ENCODE data around the gene ACACA.

The ACACA gene

GRCh38 chr17:37305406-37305905 lies 101.2 kb downstream of the ACACA start:
- TF ChIP-seq, protein P1, sequence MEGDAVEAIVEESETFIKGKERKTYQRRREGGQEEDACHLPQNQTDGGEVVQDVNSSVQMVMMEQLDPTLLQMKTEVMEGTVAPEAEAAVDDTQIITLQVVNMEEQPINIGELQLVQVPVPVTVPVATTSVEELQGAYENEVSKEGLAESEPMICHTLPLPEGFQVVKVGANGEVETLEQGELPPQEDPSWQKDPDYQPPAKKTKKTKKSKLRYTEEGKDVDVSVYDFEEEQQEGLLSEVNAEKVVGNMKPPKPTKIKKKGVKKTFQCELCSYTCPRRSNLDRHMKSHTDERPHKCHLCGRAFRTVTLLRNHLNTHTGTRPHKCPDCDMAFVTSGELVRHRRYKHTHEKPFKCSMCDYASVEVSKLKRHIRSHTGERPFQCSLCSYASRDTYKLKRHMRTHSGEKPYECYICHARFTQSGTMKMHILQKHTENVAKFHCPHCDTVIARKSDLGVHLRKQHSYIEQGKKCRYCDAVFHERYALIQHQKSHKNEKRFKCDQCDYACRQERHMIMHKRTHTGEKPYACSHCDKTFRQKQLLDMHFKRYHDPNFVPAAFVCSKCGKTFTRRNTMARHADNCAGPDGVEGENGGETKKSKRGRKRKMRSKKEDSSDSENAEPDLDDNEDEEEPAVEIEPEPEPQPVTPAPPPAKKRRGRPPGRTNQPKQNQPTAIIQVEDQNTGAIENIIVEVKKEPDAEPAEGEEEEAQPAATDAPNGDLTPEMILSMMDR (IDR thresholded peaks at IDR 0.05; ENCODE audit: low read depth, low read length, missing control alignments): no peak
- no peak for DNase-seq (ENCODE audit: low read depth)
- no peak overlapping the region for H3K4me3 ChIP-seq (ENCODE audit: low read depth, low read length)

DNA sequence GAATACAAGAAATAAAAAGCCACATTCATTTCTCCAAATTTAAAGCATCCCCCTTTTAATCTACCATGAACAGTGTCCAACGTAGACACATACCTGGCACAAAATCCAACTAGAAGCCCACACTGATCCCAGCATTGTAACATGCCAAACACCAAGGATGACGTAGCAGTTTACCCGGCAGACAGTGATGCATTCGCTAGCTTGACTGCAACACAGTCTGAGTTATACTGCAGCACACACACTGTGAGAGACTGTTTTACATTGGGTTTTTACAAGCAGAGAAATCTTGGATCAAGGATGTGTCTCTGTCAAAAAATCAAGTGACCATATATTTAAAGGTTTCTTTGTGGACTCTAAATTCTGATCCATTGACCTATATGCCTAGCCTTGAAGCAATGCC lies 105.3 kb downstream of the ACACA start:
- no peak overlapping the region for H3K4me3 ChIP-seq (ENCODE audit: low read depth, low read length)
- no peak for DNase-seq (ENCODE audit: low read depth)

GRCh38 chr17:37300683-37301082 lies 106.0 kb downstream of the ACACA start:
- TF ChIP-seq, protein P1 (IDR thresholded peaks at IDR 0.05; ENCODE audit: low read depth, low read length, missing control alignments): no peak
- no peak for DNase-seq (ENCODE audit: low read depth)
- no peak overlapping the region for H3K4me3 ChIP-seq (ENCODE audit: low read depth, low read length)

More for the DNA sequence above, 105.3 kb downstream of the ACACA start:
- TF ChIP-seq, protein P1 (IDR thresholded peaks at IDR 0.05; ENCODE audit: low read depth, low read length, missing control alignments): no peak

DNA sequence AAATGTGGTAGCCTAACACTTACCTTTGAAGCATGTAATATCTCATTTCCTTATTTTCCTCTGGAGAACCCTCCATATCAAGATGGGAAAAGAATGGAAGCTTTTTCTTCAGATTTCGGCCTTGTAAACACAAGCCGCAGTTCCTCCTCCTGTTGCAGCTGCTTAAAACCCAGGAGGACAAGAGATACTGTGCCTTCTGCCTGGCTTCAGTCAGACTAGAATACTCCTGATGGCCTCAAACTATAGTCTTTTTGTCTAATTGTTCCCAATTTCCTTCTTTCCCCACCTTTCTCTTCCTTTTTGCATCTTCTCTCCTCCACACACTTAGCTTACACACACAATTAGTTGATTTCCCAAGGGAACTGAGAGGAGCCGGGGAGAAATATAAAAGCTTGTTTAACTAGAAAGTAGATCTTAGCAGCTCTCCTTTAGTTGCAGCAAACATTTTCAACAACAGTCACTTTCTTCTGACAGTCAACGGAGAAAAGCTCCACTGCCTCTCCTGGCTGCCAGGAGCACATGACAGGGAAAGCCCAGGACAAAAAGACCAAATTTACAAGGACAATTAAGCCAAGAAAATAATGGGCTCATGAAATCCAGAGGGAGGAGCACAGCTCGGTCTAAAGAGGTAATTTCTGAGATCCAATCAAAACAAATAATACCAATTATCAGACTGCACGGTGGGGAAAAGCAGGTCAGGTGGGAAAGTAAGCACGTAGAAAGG lies 107.2 kb downstream of the ACACA start:
- no peak for DNase-seq (ENCODE audit: low read depth)
- TF ChIP-seq, protein P1 (IDR thresholded peaks at IDR 0.05; ENCODE audit: low read depth, low read length, missing control alignments): no peak
- no peak overlapping the region for H3K4me3 ChIP-seq (ENCODE audit: low read depth, low read length)

- DNase-seq (ENCODE audit: low read depth): no peak
- no peak overlapping the region for H3K4me3 ChIP-seq (ENCODE audit: low read depth, low read length)
- TF ChIP-seq, protein P1 (IDR thresholded peaks at IDR 0.05; ENCODE audit: low read depth, low read length, missing control alignments): no peak
Observed at GRCh38 chr17:37295888-37296287, 110.7 kb downstream of the ACACA start.

- TF ChIP-seq, protein P1 (IDR thresholded peaks at IDR 0.05; ENCODE audit: low read depth, low read length, missing control alignments): no peak
- no peak for DNase-seq (ENCODE audit: low read depth)
- no peak overlapping the region for H3K4me3 ChIP-seq (ENCODE audit: low read depth, low read length)
Observed at GRCh38 chr17:37294888-37295287, 111.7 kb downstream of the ACACA start.

GRCh38 chr17:37293770-37294169 lies 112.9 kb downstream of the ACACA start:
- H3K4me3 ChIP-seq (ENCODE audit: low read depth, low read length): no peak overlapping the region
- TF ChIP-seq, protein P1 (IDR thresholded peaks at IDR 0.05; ENCODE audit: low read depth, low read length, missing control alignments): no peak
- DNase-seq (ENCODE audit: low read depth): no peak

Data from GM12864 (cell line).